Measurements from ENCODE around the gene CDH13. TPM values are rescaled to one million over a fixed set of nuclear protein-coding genes. Genes with fewer than 3 reads are reported as not detected.
A peak's percentile ranks its signal among the peaks of the same experiment; 100 is the strongest.

Gene CDH13
- total and polyA plus RNA-seq, 4 donors: 58.9 to 265 (median 158) TPM

GRCh38 chr16:83714286-83714685 lies 1087.5 kb downstream of the CDH13 start:
- WGBS, 2 donors: 5 to 9% methylated on average over 4 of the region's 4 CpGs
- H3K27me3 ChIP-seq (ENCODE audit: control insufficient read depth in 1 of 2, insufficient read depth in 2 of 2, low read length in 1 of 2): no peaks in the 10 kb centered on the region
- DNase-seq (no peak), ATAC-seq (ENCODE audit: low FRiP score) (no peak)
- no peaks in the 10 kb centered on the region for H3K36me3 ChIP-seq (ENCODE audit: control insufficient read depth in 1 of 2, insufficient read depth in 2 of 2, low read length in 1 of 2)
- intact Hi-C loops (cut with DNase I): loop anchor here in 1 of 2 donors (2.0 to 10.0 kb wide), 2 partner anchors 25 to 91 kb away; partner anchors contain the start of gene HSBP1
- H3K4me3 ChIP-seq (ENCODE audit: low read length in 2 of 2): no peak overlapping the region
- H3K27ac ChIP-seq (ENCODE audit: low read depth in 1 of 2, low read length in 2 of 2): peak overlapping the region; percentile 26 to 58
- H3K4me1 ChIP-seq (ENCODE audit: control insufficient read depth in 1 of 2, insufficient read depth in 2 of 2, low read length in 2 of 2): peaks cover 2 to 4% of the 10 kb centered on the region in 2 donors
- no peaks in the 10 kb centered on the region for H3K9me3 ChIP-seq (ENCODE audit: control insufficient read depth, low read length)

GRCh38 chr16:83715217-83715920 lies 1088.6 kb downstream of the CDH13 start:
- Histone ChIP-seq H3K36me3 (ENCODE audit: control insufficient read depth in 1 of 2, insufficient read depth in 2 of 2, low read length in 1 of 2) (no peaks in the 10 kb centered on the region), H3K9me3 (ENCODE audit: control insufficient read depth, low read length) (no peaks in the 10 kb centered on the region), H3K27ac (ENCODE audit: low read depth in 1 of 2, low read length in 2 of 2) (peak overlapping the region; percentile 30 to 87), H3K4me3 (ENCODE audit: low read length in 2 of 2) (no peak overlapping the region), H3K4me1 (ENCODE audit: control insufficient read depth in 1 of 2, insufficient read depth in 2 of 2, low read length in 2 of 2) (peaks cover 2 to 3% of the 10 kb centered on the region in 2 donors), H3K27me3 (ENCODE audit: control insufficient read depth in 1 of 2, insufficient read depth in 2 of 2, low read length in 1 of 2) (no peaks in the 10 kb centered on the region)
- peak in 1 of 2 donors; percentile 59 for DNase-seq
- ATAC-seq (ENCODE audit: low FRiP score): no peak
- intact Hi-C loops (cut with DNase I): loop anchor here in 1 of 2 donors (2.0 to 10.0 kb wide), 2 partner anchors 27 to 89 kb away; partner anchors contain the start of gene HSBP1
- 9 to 10% methylated on average over 14 of the region's 14 CpGs for WGBS, 2 donors

- H3K36me3 ChIP-seq (ENCODE audit: control insufficient read depth in 1 of 2, insufficient read depth in 2 of 2, low read length in 1 of 2): no peaks in the 10 kb centered on the region
- WGBS, 2 donors: 89 to 92% methylated on average over 7 of the region's 7 CpGs
- no peak overlapping the region for H3K4me3 ChIP-seq (ENCODE audit: low read length in 2 of 2)
- H3K4me1 ChIP-seq (ENCODE audit: control insufficient read depth in 1 of 2, insufficient read depth in 2 of 2, low read length in 2 of 2): peaks cover 2 to 3% of the 10 kb centered on the region in 2 donors
- intact Hi-C loops (cut with DNase I): loop anchor here in 1 of 2 donors (10.0 kb wide), 1 partner anchor 87 kb away; the partner anchor contains the start of gene HSBP1
- H3K27ac ChIP-seq (ENCODE audit: low read depth in 1 of 2, low read length in 2 of 2): no peak overlapping the region
- ATAC-seq (ENCODE audit: low FRiP score) (no peak), DNase-seq (no peak)
- no peaks in the 10 kb centered on the region for H3K27me3 ChIP-seq (ENCODE audit: control insufficient read depth in 1 of 2, insufficient read depth in 2 of 2, low read length in 1 of 2)
- no peaks in the 10 kb centered on the region for H3K9me3 ChIP-seq (ENCODE audit: control insufficient read depth, low read length)
These were observed 1090.5 kb downstream of the CDH13 start for GRCh38 chr16:83717308-83717707.

GRCh38 chr16:83717814-83718213 lies 1091.0 kb downstream of the CDH13 start:
- 24 to 25% methylated on average over 4 of the region's 4 CpGs for WGBS, 2 donors
- peaks cover 2 to 3% of the 10 kb centered on the region in 2 donors for H3K4me1 ChIP-seq (ENCODE audit: control insufficient read depth in 1 of 2, insufficient read depth in 2 of 2, low read length in 2 of 2)
- intact Hi-C loops (cut with DNase I): loop anchor here in 1 of 2 donors (10.0 kb wide), 1 partner anchor 87 kb away; the partner anchor contains the start of gene HSBP1
- DNase-seq (no peak), ATAC-seq (ENCODE audit: low FRiP score) (no peak)
- no peaks in the 10 kb centered on the region for H3K36me3 ChIP-seq (ENCODE audit: control insufficient read depth in 1 of 2, insufficient read depth in 2 of 2, low read length in 1 of 2)
- no peak overlapping the region for H3K4me3 ChIP-seq (ENCODE audit: low read length in 2 of 2)
- H3K27ac ChIP-seq (ENCODE audit: low read depth in 1 of 2, low read length in 2 of 2): no peak overlapping the region
- no peaks in the 10 kb centered on the region for H3K27me3 ChIP-seq (ENCODE audit: control insufficient read depth in 1 of 2, insufficient read depth in 2 of 2, low read length in 1 of 2)
- H3K9me3 ChIP-seq (ENCODE audit: control insufficient read depth, low read length): no peaks in the 10 kb centered on the region

DNA sequence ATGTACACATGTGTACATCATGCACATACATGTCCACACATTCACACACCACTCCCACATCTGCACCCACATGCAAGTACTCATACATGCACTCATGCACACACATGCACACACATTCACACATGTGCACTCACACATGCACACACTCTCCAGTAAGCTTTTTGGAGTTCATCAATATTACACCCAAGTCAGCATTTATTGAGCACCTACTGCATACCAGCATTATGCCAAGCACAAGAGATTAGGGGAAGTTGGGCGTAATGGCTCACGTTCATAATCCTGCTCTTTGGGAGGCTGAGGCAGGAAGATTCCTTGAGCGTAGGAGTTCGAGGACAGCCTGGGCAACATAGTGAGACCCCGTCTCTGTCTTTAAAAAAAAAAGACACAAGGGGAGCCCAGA lies 1093.4 kb downstream of the CDH13 start:
- whole genome bisulfite sequencing, 2 donors: 96 to 99% methylated on average over 5 of the region's 5 CpGs
- no peaks in the 10 kb centered on the region for H3K9me3 ChIP-seq (ENCODE audit: control insufficient read depth, low read length)
- DNase-seq: no peak
- intact Hi-C loops (cut with DNase I): no loop called here
- no peaks in the 10 kb centered on the region for H3K36me3 ChIP-seq (ENCODE audit: control insufficient read depth in 1 of 2, insufficient read depth in 2 of 2, low read length in 1 of 2)
- no peak for ATAC-seq (ENCODE audit: low FRiP score)
- no peak overlapping the region for H3K27ac ChIP-seq (ENCODE audit: low read depth in 1 of 2, low read length in 2 of 2)
- H3K4me1 ChIP-seq (ENCODE audit: control insufficient read depth in 1 of 2, insufficient read depth in 2 of 2, low read length in 2 of 2): peaks cover 2% of the 10 kb centered on the region in 2 donors
- H3K27me3 ChIP-seq (ENCODE audit: control insufficient read depth in 1 of 2, insufficient read depth in 2 of 2, low read length in 1 of 2): no peaks in the 10 kb centered on the region
- no peak overlapping the region for H3K4me3 ChIP-seq (ENCODE audit: low read length in 2 of 2)

GRCh38 chr16:83720981-83721380 lies 1094.2 kb downstream of the CDH13 start:
- Histone ChIP-seq H3K27me3 (ENCODE audit: control insufficient read depth in 1 of 2, insufficient read depth in 2 of 2, low read length in 1 of 2) (no peaks in the 10 kb centered on the region), H3K9me3 (ENCODE audit: control insufficient read depth, low read length) (no peaks in the 10 kb centered on the region), H3K4me3 (ENCODE audit: low read length in 2 of 2) (no peak overlapping the region), H3K27ac (ENCODE audit: low read depth in 1 of 2, low read length in 2 of 2) (no peak overlapping the region), H3K4me1 (ENCODE audit: control insufficient read depth in 1 of 2, insufficient read depth in 2 of 2, low read length in 2 of 2) (peaks cover 0 to 2% of the 10 kb centered on the region in 2 donors), H3K36me3 (ENCODE audit: control insufficient read depth in 1 of 2, insufficient read depth in 2 of 2, low read length in 1 of 2) (no peaks in the 10 kb centered on the region)
- ATAC-seq (ENCODE audit: low FRiP score): no peak
- WGBS, 2 donors: 73 to 99% methylated on average over 4 of the region's 4 CpGs
- intact Hi-C loops (cut with DNase I): no loop called here
- no peak for DNase-seq

GRCh38 chr16:83721676-83722075 lies 1094.9 kb downstream of the CDH13 start:
- intact Hi-C loops (cut with DNase I): no loop called here
- H3K4me3 ChIP-seq (ENCODE audit: low read length in 2 of 2): no peak overlapping the region
- 89 to 90% methylated on average over 3 of the region's 3 CpGs for WGBS, 2 donors
- ATAC-seq (ENCODE audit: low FRiP score) (no peak), DNase-seq (no peak)
- no peaks in the 10 kb centered on the region for H3K9me3 ChIP-seq (ENCODE audit: control insufficient read depth, low read length)
- H3K27ac ChIP-seq (ENCODE audit: low read depth in 1 of 2, low read length in 2 of 2): no peak overlapping the region
- H3K27me3 ChIP-seq (ENCODE audit: control insufficient read depth in 1 of 2, insufficient read depth in 2 of 2, low read length in 1 of 2): no peaks in the 10 kb centered on the region
- no peaks in the 10 kb centered on the region for H3K36me3 ChIP-seq (ENCODE audit: control insufficient read depth in 1 of 2, insufficient read depth in 2 of 2, low read length in 1 of 2)
- peaks cover 0 to 2% of the 10 kb centered on the region in 2 donors for H3K4me1 ChIP-seq (ENCODE audit: control insufficient read depth in 1 of 2, insufficient read depth in 2 of 2, low read length in 2 of 2)

DNA sequence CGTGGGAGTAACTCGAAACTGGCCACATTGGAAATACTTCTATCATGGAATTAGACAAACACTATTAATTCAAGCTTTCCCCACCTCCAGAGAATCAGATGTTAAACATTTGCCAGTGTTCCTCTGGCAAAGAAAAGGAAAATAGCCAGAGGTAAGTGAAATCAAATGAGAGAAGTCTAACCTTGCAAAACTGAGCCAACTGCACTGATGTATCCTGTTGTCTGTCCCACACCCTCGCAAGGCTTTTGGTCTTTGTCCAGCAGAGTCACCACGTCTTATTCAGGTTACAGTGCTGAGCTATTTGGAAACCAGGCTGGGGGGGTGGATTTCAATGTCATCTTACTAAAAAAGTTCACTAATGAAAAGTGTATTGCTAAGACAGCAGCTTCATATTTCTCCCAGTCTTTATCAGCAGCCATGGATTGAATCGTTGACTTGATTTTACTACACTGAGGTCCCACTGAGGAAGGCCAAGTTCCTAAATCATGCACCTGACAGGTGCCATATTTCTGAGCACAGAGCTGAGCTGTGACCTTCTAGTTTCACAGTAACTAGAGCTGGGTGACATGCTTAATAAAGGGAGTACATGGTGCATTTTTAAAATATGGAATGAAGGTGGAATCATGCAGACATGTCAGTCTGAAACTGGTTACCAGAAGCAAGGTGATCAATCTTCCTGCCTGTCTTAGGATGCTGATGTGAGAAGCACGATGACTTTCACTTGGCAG lies 1095.9 kb downstream of the CDH13 start:
- no peaks in the 10 kb centered on the region for H3K36me3 ChIP-seq (ENCODE audit: control insufficient read depth in 1 of 2, insufficient read depth in 2 of 2, low read length in 1 of 2)
- WGBS, 2 donors: 62 to 64% methylated on average over 6 of the region's 6 CpGs
- H3K27me3 ChIP-seq (ENCODE audit: control insufficient read depth in 1 of 2, insufficient read depth in 2 of 2, low read length in 1 of 2): no peaks in the 10 kb centered on the region
- no peak overlapping the region for H3K27ac ChIP-seq (ENCODE audit: low read depth in 1 of 2, low read length in 2 of 2)
- no peaks in the 10 kb centered on the region for H3K9me3 ChIP-seq (ENCODE audit: control insufficient read depth, low read length)
- DNase-seq: no peak
- intact Hi-C loops (cut with DNase I): no loop called here
- no peak overlapping the region for H3K4me3 ChIP-seq (ENCODE audit: low read length in 2 of 2)
- no peak for ATAC-seq (ENCODE audit: low FRiP score)
- H3K4me1 ChIP-seq (ENCODE audit: control insufficient read depth in 1 of 2, insufficient read depth in 2 of 2, low read length in 2 of 2): peaks cover 0 to 2% of the 10 kb centered on the region in 2 donors
